ENCODE measurements around the gene PRTG.

DNA sequence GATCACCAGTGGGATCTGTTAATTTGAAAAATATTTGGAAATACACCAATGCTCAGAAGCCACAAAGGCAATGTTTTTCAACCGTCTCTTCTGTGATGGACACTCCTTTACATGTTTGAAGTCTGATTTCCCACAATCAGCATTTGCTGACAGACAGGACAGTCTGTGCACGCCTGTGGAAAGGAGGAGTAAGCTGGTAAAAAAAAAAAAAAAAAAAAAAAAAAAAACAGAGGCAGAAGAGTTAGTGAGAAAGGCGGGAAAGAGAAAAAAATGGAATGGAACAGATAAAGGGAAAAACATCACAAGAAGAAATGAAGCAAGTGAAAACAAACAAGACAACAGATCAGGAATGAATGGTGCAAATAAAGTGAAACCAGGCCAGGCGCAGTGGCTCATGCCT, 35.0 kb downstream of the PRTG start:
- TF ChIP-seq POLR2A (IDR thresholded peaks at IDR 0.05) (no peak), CTCF (IDR thresholded peaks at IDR 0.05 in 4 of 5, conservative IDR thresholded peaks at IDR 0.05 in 1 of 5) (no peak)
